Naive B cell (primary cell): Measurements from ENCODE around the gene PDIA5. TPM values are rescaled to one million over a fixed set of nuclear protein-coding genes. Genes with fewer than 3 reads are reported as not detected.
"Not testable (repeated sequence)": the region's sequence is repeated elsewhere in the genome, so short reads cannot be mapped to it uniquely, and the experiment has no call there.

Experiments
- ATAC-seq, 2 donors: fragments of 150-1000 bp; cut with Tn5 transposase; 2 replicates each; pipeline ENCODE4 v1.10.0; 2021; ENCODE audit warnings: low read depth in 2 of 2, mild to moderate bottlenecking in 2 of 2, moderate library complexity in 2 of 2
- DNase-seq: peaks from one replicate; pipeline ENCODE4 v3.0.0; 2022
- H3K27ac Mint-ChIP-seq, 6 donors: one replicate each; pipeline ENCODE4 v1.8.0; 2020 to 2022; ENCODE audit warnings: mild to moderate bottlenecking in 6 of 6, mixed read lengths in 6 of 6, moderate library complexity in 5 of 6, inconsistent platforms in 2 of 6
- H3K27me3 Mint-ChIP-seq, 3 donors: one replicate each; pipeline ENCODE4 v1.8.0; 2021 to 2022; ENCODE audit warnings: mixed read lengths in 3 of 3, mild to moderate bottlenecking in 1 of 3
- H3K36me3 Mint-ChIP-seq, 2 donors: one replicate each; pipeline ENCODE4 v1.8.0; 2020 to 2022; ENCODE audit warnings: mixed read lengths in 2 of 2, inconsistent platforms in 1 of 2, mild to moderate bottlenecking in 1 of 2
- H3K4me1 Mint-ChIP-seq, 3 donors: one replicate each; pipeline ENCODE4 v1.8.0; 2020 to 2022; ENCODE audit warnings: mixed read lengths in 3 of 3, inconsistent platforms in 1 of 3, mild to moderate bottlenecking in 1 of 3, moderate library complexity in 1 of 3
- H3K4me3 Mint-ChIP-seq, 8 donors: one replicate each; pipeline ENCODE4 v1.8.0; 2020 to 2022; ENCODE audit warnings: mild to moderate bottlenecking in 8 of 8, mixed read lengths in 8 of 8, moderate library complexity in 8 of 8, inconsistent platforms in 2 of 8
- H3K9me3 Mint-ChIP-seq, 7 donors: one replicate each; pipeline ENCODE4 v1.8.0; 2020 to 2022; ENCODE audit warnings: mixed read lengths in 7 of 7, mild to moderate bottlenecking in 5 of 7, inconsistent platforms in 2 of 7, moderate library complexity in 1 of 7
- polyA plus RNA-seq, 6 donors: library from polyadenylated mRNA; unstranded; fragments of 300-500 nt; fragmentation: Illumina TruSeq; gene quantifications; one replicate each; pipeline ENCODE4 v1.2.3, GENCODE V29; 2021; ENCODE audit warnings: low read depth in 6 of 6

The PDIA5 gene
- polyA plus RNA-seq, 6 donors from 2014 or later: 1.7 to 4.4 (median 2.2) TPM

DNA sequence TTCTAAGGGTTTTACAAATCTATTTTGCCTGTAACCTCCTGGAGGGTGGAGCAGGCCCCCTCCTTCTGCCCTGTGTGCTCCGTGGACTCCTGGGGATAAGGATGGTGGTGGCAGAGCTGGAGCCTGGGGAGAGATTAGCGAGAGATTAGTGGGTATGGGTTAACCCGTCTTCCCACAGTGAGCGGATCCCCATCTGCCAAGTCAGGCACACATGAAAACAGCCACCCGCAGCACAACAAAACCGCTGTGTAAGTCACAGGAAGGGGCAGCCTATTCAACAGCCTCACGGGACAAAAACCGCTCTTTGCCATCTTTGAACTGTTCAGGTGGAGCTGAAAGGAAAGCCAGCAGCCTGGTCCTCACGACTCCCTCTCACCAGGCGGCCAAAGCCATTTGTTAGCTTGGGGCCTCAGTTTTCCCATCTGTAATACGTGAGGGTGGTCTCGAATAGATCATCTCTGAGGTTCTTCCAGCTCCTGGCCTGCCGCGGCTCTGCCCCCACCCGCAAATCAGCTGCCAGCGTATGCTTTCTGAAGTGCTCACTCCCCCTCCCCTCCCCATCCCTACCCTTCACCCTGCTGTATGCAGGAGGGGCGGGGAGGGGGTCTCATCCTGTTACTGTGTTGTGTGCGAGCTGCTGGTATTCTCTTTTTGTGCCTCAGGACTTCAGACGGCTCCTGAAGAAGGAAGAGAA is 43.6 kb downstream of the PDIA5 start:
- peaks cover 50 to 63% (median 52%) of the 10 kb centered on the region in 3 donors for H3K4me1 Mint-ChIP-seq
- H3K27me3 Mint-ChIP-seq: no peaks in the 10 kb centered on the region
- H3K36me3 Mint-ChIP-seq: no peaks in the 10 kb centered on the region
- peak overlapping the region in 3 of 6 donors; percentile 52 to 76 (median 76) for H3K27ac Mint-ChIP-seq
- DNase-seq: no peak
- no peaks in the 10 kb centered on the region for H3K9me3 Mint-ChIP-seq
- peak in 1 of 2 donors; percentile 22 for ATAC-seq
- peak overlapping the region in 7 of 8 donors; percentile 33 to 85 (median 62) for H3K4me3 Mint-ChIP-seq

- Mint-ChIP-seq H3K27me3 (no peaks in the 10 kb centered on the region), H3K4me3 (peak overlapping the region; percentile 33 to 86 (median 78)), H3K4me1 (peaks cover 44 to 60% (median 45%) of the 10 kb centered on the region in 3 donors), H3K27ac (peak overlapping the region; percentile 0 to 84 (median 64)), H3K36me3 (peaks cover 0 to 5% of the 10 kb centered on the region in 2 donors), H3K9me3 (no peaks in the 10 kb centered on the region)
- DNase-seq (no peak), ATAC-seq (peak; percentile 17 to 43)
Measured at GRCh38 chr3:123110976-123111615, 44.3 kb downstream of the PDIA5 start.

GRCh38 chr3:123111640-123112039 is 44.8 kb downstream of the PDIA5 start:
- H3K9me3 Mint-ChIP-seq: no peaks in the 10 kb centered on the region
- peaks cover 43 to 59% (median 45%) of the 10 kb centered on the region in 3 donors for H3K4me1 Mint-ChIP-seq
- peaks cover 0 to 5% of the 10 kb centered on the region in 2 donors for H3K36me3 Mint-ChIP-seq
- H3K27ac Mint-ChIP-seq: peak overlapping the region in 5 of 6 donors; percentile 26 to 80 (median 63)
- DNase-seq: no peak
- ATAC-seq: peak; percentile 46 to 56
- H3K4me3 Mint-ChIP-seq: peak overlapping the region in 7 of 8 donors; percentile 31 to 86 (median 81)
- H3K27me3 Mint-ChIP-seq: no peaks in the 10 kb centered on the region

DNA sequence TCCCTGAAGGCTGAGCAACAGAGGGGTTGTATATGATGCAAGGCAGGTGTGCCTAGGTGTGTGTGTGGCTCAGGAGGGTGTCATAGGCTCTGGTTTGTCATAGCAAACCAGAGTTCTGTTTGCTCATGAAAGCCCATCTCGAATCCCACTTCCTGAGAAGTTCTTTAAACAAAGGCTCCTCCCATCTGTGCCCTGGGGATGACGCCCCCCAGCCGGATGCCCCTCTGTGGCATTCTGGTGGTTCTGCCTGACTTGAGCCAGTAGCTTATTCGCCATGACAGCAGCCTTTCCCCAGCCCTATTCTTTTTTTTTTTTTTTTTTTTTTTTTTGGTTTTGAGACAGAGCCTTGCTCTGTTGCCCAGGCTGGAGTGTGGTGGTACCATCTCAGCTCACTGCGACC is 45.4 kb downstream of the PDIA5 start:
- Mint-ChIP-seq H3K27ac (peak overlapping the region in 3 of 6 donors; percentile 34 to 67 (median 63)), H3K36me3 (peaks cover 0 to 5% of the 10 kb centered on the region in 2 donors), H3K4me1 (peaks cover 43 to 57% (median 45%) of the 10 kb centered on the region in 3 donors), H3K27me3 (no peaks in the 10 kb centered on the region), H3K9me3 (no peaks in the 10 kb centered on the region), H3K4me3 (peak overlapping the region in 5 of 8 donors; percentile 67 to 85 (median 81))
- DNase-seq: peak; percentile 17
- ATAC-seq: peak; percentile 46 to 47

DNA sequence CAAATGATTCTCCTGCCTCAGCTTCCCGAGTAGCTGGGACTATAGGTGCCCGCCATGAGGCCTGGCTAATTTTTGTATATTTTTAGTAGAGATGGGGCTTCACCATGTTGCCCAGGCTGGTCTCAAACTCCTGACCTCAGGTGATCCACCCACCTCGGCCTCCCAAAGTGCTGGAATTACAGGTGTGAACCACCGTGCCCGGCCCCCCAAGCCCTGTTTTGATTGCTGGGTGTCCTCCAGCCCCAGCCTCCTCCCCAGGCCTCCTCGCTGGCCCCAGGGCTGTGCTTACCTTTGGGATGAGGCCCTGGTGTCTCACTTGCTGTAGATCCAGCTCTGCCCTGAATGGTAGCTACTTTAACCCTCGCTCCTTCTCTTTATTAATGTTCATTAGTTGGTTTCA is 45.8 kb downstream of the PDIA5 start:
- H3K27me3 Mint-ChIP-seq, H3K9me3 Mint-ChIP-seq, H3K36me3 Mint-ChIP-seq, DNase-seq, ATAC-seq: not testable (repeated sequence)
- Mint-ChIP-seq H3K4me1 (peaks cover 43 to 57% (median 45%) of the 10 kb centered on the region in 3 donors), H3K4me3 (peak overlapping the region in 3 of 8 donors; percentile 25 to 85 (median 81)), H3K27ac (peak overlapping the region in 5 of 6 donors; percentile 34 to 90 (median 67))

DNA sequence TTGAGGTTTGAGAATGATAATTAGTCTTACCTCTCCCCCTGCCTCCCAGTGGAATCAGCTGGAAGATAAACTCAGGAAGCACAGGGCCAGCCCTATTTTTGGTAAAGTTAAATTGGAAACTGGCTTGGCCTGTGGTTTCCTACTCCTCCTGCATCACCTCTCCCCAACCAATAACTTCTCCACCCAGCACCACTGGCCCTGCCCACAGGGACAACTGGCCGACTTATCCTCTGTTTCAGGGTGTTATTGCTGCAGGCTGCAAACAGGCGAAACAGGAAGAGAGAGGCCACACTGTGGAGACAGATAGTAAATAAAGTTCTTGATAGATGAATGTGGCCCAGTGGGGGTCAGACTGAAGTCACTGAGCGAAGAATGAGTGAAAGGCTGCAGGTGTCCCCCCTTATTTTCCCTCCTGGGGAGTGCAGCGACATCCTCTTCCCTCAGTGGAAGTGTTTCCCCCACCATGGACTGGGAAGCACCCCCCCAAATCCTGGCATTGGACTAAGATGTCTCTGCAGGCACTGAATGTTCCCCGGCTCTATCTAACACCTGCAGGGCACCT is 47.1 kb downstream of the PDIA5 start:
- Mint-ChIP-seq H3K36me3 (peaks cover 0 to 11% of the 10 kb centered on the region in 2 donors), H3K9me3 (no peaks in the 10 kb centered on the region), H3K27ac (peak overlapping the region in 3 of 6 donors; percentile 36 to 81 (median 62)), H3K4me1 (peaks cover 43 to 57% (median 45%) of the 10 kb centered on the region in 3 donors), H3K27me3 (no peaks in the 10 kb centered on the region), H3K4me3 (peak overlapping the region in 6 of 8 donors; percentile 25 to 80 (median 53))
- no peak for DNase-seq
- ATAC-seq: no peak

DNA sequence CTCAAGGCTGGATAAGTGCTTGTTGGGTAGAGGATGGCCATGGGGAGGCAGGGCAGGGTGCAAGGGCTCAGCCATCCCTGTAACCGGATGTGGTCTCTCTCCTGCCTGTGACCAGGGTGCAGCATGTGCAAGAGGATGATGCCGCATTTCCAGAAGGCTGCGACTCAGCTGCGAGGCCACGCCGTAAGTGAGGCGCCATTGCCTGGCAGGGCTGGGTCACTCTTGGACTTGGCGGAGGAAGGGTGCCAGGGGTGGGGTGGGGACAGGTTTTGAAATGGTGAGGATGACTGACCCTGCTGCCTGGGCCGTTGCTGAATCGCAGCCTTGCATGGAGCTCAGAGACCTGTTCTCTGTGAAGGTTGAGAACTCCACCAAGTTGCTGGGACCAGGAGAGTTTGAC is 49.3 kb downstream of the PDIA5 start:
- ATAC-seq (no peak), DNase-seq (no peak)
- Mint-ChIP-seq H3K9me3 (no peaks in the 10 kb centered on the region), H3K4me3 (peak overlapping the region in 1 of 8 donors; percentile 30), H3K27ac (no peak overlapping the region), H3K4me1 (peaks cover 30 to 44% (median 32%) of the 10 kb centered on the region in 3 donors), H3K36me3 (peaks cover 5 to 12% of the 10 kb centered on the region in 2 donors), H3K27me3 (no peaks in the 10 kb centered on the region)

DNA sequence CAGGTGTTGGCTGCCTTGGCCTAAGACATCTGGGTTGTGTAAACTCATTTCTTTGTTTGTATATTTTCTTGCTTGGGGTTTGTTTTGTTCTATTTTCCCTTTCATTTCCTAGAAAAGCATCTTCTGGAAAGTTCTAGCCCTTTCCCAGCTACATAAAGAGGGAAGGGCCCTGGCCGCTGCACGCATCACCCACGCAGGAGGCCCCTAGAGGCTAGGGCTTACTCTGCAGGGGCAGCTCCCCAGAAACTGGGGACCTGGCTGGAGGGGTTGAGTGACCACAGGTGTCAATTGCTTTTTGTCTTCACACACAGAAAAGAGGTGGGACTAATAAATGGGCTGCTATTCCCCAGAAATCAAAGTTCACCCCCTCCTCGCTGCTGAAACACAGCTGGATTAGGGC is 52.6 kb downstream of the PDIA5 start:
- Mint-ChIP-seq H3K4me3 (no peak overlapping the region), H3K4me1 (peaks cover 2 to 12% (median 6%) of the 10 kb centered on the region in 3 donors), H3K9me3 (no peaks in the 10 kb centered on the region), H3K36me3 (peaks cover 9 to 24% of the 10 kb centered on the region in 2 donors), H3K27me3 (no peaks in the 10 kb centered on the region), H3K27ac (no peak overlapping the region)
- DNase-seq (no peak), ATAC-seq (no peak)

- H3K36me3 Mint-ChIP-seq: peaks cover 9 to 24% of the 10 kb centered on the region in 2 donors
- H3K27ac Mint-ChIP-seq: peak overlapping the region in 1 of 6 donors; percentile 27
- H3K4me3 Mint-ChIP-seq: no peak overlapping the region
- DNase-seq (no peak), ATAC-seq (no peak)
- H3K9me3 Mint-ChIP-seq: no peaks in the 10 kb centered on the region
- peaks cover 0 to 8% (median 2%) of the 10 kb centered on the region in 3 donors for H3K4me1 Mint-ChIP-seq
- no peaks in the 10 kb centered on the region for H3K27me3 Mint-ChIP-seq
Measured at GRCh38 chr3:123119802-123120201, 53.0 kb downstream of the PDIA5 start.

- Mint-ChIP-seq H3K4me1 (peaks cover 0 to 2% (median 0%) of the 10 kb centered on the region in 3 donors), H3K9me3 (no peaks in the 10 kb centered on the region), H3K4me3 (no peak overlapping the region), H3K27me3 (no peaks in the 10 kb centered on the region), H3K27ac (peak overlapping the region in 3 of 6 donors; percentile 3 to 32 (median 22)), H3K36me3 (peaks cover 16 to 23% of the 10 kb centered on the region in 2 donors)
- ATAC-seq: no peak
- no peak for DNase-seq
Measured at GRCh38 chr3:123120573-123120972, 53.7 kb downstream of the PDIA5 start.

- Mint-ChIP-seq H3K4me1 (no peaks in the 10 kb centered on the region), H3K27ac (no peak overlapping the region), H3K27me3 (no peaks in the 10 kb centered on the region), H3K9me3 (no peaks in the 10 kb centered on the region), H3K4me3 (no peak overlapping the region), H3K36me3 (peaks cover 16 to 24% of the 10 kb centered on the region in 2 donors)
- no peak for DNase-seq
- no peak for ATAC-seq
Measured at GRCh38 chr3:123122057-123122456, 55.2 kb downstream of the PDIA5 start.

- no peaks in the 10 kb centered on the region for H3K27me3 Mint-ChIP-seq
- peak overlapping the region in 2 of 6 donors; percentile 1 to 3 for H3K27ac Mint-ChIP-seq
- no peaks in the 10 kb centered on the region for H3K9me3 Mint-ChIP-seq
- no peak for DNase-seq
- no peak for ATAC-seq
- no peak overlapping the region for H3K4me3 Mint-ChIP-seq
- peaks cover 16 to 24% of the 10 kb centered on the region in 2 donors for H3K36me3 Mint-ChIP-seq
- no peaks in the 10 kb centered on the region for H3K4me1 Mint-ChIP-seq
Measured at GRCh38 chr3:123122525-123123315, 55.9 kb downstream of the PDIA5 start.
